AG04449 (cell line): ENCODE measurements around the gene TWIST2.

ENCODE experiments used
- CTCF ChIA-PET: fragments of 350-600 bp; formaldehyde crosslinking; extraction: SDS; loops from one replicate; lab custom pipeline; 2021; ENCODE audit warnings: antibody characterized with exemption; lab: Yijun Ruan, JAX
- POLR2A ChIA-PET: fragments of 400-600, 350-600 bp; formaldehyde crosslinking; extraction: SDS; loops from one replicate; lab custom pipeline; 2020; ENCODE audit warnings: antibody characterized with exemption, inconsistent platforms; lab: Yijun Ruan, JAX
- DNase-seq: peaks from one replicate; pipeline ENCODE4 v3.0.0-alpha.2; 2010; ENCODE audit warnings: low read depth, low spot score
- H3K4me3 ChIP-seq: 2 replicates; pipeline ENCODE4 v1.5.1; 2011; ENCODE audit warnings: low read depth, mild to moderate bottlenecking, control low read depth, low read length
- TF ChIP-seq, protein P1 (sequence below): IDR thresholded peaks from one replicate; pipeline ENCODE4 v1.5.1; 2011; ENCODE audit warnings: mild to moderate bottlenecking, moderate library complexity, low read length, control low read depth, inconsistent platforms; ENCODE audit not compliant: insufficient read depth; ENCODE audit errors: missing control alignments

The TWIST2 gene

DNA sequence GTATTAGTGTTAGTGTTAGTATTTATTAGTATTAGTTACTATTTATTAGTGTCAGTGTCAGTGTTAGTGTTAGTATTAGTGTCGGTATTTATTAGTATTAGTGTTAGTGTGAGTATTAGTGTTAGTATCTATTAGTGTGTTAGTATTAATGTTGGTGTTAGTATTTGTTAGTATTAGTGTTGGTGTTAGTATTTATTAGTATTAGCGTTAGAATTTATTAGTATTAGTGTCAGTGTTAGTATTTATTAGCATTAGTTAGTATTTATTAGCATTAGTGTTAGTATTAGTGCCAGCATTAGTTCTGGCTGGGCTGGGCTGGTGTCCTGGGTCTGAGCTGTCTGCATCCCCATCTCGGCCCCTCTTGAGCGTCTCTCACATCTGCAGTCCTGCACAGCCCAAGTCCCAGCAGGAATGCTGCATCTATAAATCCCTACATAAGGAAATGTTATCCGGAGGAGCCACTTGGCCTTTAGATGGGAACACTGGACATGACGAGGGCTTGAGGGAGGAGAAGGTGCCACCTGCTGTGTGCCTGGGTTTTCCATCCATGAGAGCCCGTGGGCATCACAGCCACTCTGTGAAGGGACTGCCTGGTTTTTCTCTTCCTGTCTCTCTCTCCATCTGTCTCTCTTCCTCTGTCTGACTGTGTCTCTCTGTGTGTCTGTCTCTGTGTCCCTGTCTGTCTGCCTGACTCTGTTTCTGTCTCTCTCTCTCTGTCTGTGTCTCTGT lies 33.6 kb downstream of the TWIST2 start:
- DNase-seq = no peak
- POLR2A ChIA-PET = no interaction called here
- TF ChIP-seq, protein P1, sequence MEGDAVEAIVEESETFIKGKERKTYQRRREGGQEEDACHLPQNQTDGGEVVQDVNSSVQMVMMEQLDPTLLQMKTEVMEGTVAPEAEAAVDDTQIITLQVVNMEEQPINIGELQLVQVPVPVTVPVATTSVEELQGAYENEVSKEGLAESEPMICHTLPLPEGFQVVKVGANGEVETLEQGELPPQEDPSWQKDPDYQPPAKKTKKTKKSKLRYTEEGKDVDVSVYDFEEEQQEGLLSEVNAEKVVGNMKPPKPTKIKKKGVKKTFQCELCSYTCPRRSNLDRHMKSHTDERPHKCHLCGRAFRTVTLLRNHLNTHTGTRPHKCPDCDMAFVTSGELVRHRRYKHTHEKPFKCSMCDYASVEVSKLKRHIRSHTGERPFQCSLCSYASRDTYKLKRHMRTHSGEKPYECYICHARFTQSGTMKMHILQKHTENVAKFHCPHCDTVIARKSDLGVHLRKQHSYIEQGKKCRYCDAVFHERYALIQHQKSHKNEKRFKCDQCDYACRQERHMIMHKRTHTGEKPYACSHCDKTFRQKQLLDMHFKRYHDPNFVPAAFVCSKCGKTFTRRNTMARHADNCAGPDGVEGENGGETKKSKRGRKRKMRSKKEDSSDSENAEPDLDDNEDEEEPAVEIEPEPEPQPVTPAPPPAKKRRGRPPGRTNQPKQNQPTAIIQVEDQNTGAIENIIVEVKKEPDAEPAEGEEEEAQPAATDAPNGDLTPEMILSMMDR = no peak
- H3K4me3 ChIP-seq = no peak overlapping the region
- CTCF ChIA-PET = no interaction called here

DNA sequence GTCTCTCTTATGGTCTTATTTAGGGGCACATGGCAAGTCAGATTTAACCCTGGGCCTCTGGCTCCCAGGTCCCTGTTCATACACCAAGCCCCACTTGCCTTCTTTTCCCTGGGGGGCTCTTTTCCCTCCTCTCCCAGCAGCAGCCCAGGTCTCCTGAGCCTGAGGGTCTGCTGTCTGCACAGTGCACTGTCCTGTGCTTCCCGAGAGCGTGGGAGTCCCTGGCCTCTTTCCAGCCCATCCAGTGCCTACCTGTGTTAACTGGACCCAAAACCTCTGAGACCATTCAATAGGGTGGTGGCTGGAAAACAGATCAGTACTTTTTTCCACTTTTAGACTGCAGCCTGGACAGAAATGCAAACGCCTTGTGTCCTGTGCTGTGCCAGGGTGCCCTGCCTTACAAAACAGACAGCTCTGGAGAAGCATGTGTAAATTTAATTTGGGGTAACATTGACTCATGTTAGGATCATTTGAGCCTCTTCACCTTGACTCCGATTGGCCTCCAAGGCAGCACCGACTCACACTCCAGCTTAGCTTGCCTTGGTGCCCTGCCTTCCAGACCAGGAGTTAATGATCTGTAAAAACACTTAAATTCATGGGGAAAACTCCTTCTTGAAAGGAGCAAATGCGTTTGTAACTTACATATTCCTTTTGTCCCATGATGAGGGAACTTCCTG lies 34.3 kb downstream of the TWIST2 start:
- TF ChIP-seq, protein P1 = no peak
- POLR2A ChIA-PET = no interaction called here
- DNase-seq = no peak
- CTCF ChIA-PET = no interaction called here
- H3K4me3 ChIP-seq = no peak overlapping the region

DNA sequence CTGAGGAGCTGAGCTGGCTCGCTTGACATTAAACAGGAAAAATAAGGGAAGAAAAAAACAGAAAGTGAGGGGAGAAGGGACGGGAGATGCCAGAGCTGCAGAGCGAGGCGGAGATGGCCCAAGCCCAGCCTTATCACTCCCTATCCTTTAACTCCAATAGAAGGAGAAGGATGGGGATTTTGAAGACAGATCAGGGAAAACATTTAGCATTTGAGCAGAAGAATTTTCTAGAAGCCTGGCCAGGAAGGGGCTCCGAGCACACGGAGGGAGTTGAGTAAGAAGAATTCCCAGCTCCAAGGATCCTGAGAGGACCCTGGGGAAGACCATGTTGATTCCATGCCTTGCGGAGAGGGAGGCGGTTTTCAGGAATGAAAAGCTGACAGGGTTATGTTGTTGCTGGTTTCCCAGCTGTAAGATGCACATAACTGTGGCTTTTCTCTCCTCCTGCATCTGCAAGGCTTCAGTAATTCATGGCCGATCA lies 35.6 kb downstream of the TWIST2 start:
- peak; percentile 70 for DNase-seq
- TF ChIP-seq, protein P1 = no peak
- ChIA-PET POLR2A (interaction anchor here (1.3 kb wide), 1 partner anchor 29 kb away, joined by 3 read pairs; no protein-coding TSS in a partner anchor), CTCF (interaction anchor here (0.9 to 2.3 kb wide), 2 partner anchors 9 to 11 kb away, joined by 3 to 14 read pairs; no protein-coding TSS in a partner anchor)
- no peak overlapping the region for H3K4me3 ChIP-seq

- POLR2A ChIA-PET = interaction anchor here (1.3 kb wide), 1 partner anchor 30 kb away, joined by 3 read pairs; no protein-coding TSS in a partner anchor
- no peak overlapping the region for H3K4me3 ChIP-seq
- TF ChIP-seq, protein P1 = no peak
- no peak for DNase-seq
- CTCF ChIA-PET = interaction anchor here (2.3 kb wide), 1 partner anchor 10 kb away, joined by 14 read pairs; no protein-coding TSS in a partner anchor
These were observed 36.4 kb downstream of the TWIST2 start for GRCh38 chr2:238884122-238884811.

DNA sequence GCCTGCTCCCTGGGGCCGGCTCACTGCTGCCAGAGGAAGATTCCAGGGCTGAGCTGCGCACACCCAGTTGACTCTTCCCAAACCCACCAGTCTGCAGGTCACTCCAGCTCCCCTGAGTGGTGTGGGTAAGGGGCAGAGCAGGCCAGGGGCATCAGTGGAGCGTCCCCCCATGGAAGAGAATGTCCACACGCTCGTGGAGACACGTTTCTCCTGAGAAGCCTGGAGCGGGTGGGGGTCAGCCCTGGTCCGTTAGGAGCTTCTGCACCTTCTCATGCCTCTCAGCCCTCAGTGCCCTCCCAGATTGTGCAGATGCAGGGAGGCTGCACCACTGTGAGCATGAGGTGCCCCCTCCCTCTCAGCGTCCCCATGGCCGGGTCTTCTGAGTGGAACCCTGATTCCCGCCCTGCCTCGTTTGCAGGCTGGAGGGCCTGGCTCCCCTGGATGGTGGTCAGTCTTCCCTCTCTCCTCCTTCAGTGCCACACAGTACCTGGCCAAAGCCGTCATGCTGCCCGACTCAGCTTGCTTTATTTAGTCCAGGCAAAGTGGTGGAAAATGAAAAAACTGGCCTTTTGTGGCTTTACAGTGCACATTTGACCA lies 37.0 kb downstream of the TWIST2 start:
- TF ChIP-seq, protein P1 = no peak
- POLR2A ChIA-PET = no interaction called here
- no peak overlapping the region for H3K4me3 ChIP-seq
- CTCF ChIA-PET = interaction anchor here (2.3 kb wide), 1 partner anchor 10 kb away, joined by 14 read pairs; no protein-coding TSS in a partner anchor
- no peak for DNase-seq
